Measurements from ENCODE around the gene KIFBP. TPM values are rescaled to one million over a fixed set of nuclear protein-coding genes. Genes with fewer than 3 reads are reported as not detected.

Gene KIFBP
- total and polyA plus RNA-seq, 9 of the 15 experiments (the other 6 are each of a cell fraction or from before 2014, with no cell fraction given) = 5.6 to 23.2 (median 14.8) TPM

GRCh38 chr10:68957284-68957615, 31.4 kb upstream of the KIFBP start (continued):
- TF ChIP-seq MITF (IDR thresholded peaks at IDR 0.05) (no peak), XRCC3 (IDR thresholded peaks at IDR 0.05) (no peak), BRD9 (IDR thresholded peaks at IDR 0.05; ENCODE audit: low read depth, partially characterized antibody) (peak; percentile 85), EP300 (IDR thresholded peaks at IDR 0.05; ENCODE audit: low read length) (0 out of 2 replicates have a peak, but pooled peaks have one; percentile 7), PRMT5 (CRISPR knock-in tag; IDR thresholded peaks at IDR 0.05) (no peak), NONO (IDR thresholded peaks at IDR 0.05; ENCODE audit: low read depth in 2 of 2, low read length in 1 of 2) (0 out of 4 replicates have a peak, but pooled peaks of 1 of the 2 experiments have one; percentile 22), NR4A1 (CRISPR knock-in tag; IDR thresholded peaks at IDR 0.05) (no peak), NR4A1 (tag; IDR thresholded peaks at IDR 0.05) (0 out of 2 replicates have a peak, but pooled peaks have one; percentile 14), RAD51 (IDR thresholded peaks at IDR 0.05; ENCODE audit: borderline replicate concordance, low read depth) (no peak), HDAC3 (IDR thresholded peaks at IDR 0.05; ENCODE audit: borderline replicate concordance, partially characterized antibody) (peak; percentile 25), NFATC3 (IDR thresholded peaks at IDR 0.05) (no peak)

- ChIA-PET CTCF (ENCODE audit: low intra/inter-chr PET ratio) (no interaction called here), POLR2A (interaction anchor here (0.7 to 8.6 kb wide), 10 partner anchors 9 to 153 kb away, joined by 3 to 99 read pairs (median 8); no protein-coding TSS in a partner anchor)
- DNase-seq (ENCODE audit: extremely low read depth in 1 of 4, low spot score in 3 of 4) = peak in 1 of 4 experiments; percentile 36
- ATAC-seq = no peak
- H3K9ac ChIP-seq (ENCODE audit: insufficient read depth in 1 of 2, low read depth in 2 of 2, low read length in 2 of 2) = peak overlapping the region; percentile 85 to 99
- intact Hi-C loops (cut with micrococcal nuclease) = loop anchor here (2.0 kb wide), 1 partner anchor 131 kb away; the partner anchor contains the start of gene SRGN
- FAIRE-seq = no peak
- H4K20me1 ChIP-seq (replicated peaks; ENCODE audit: control insufficient read depth, insufficient read depth, low read length) = peaks cover 28% of the 10 kb centered on the region; the same call in 1 of the 2 replicates
- H3K9me1 ChIP-seq (ENCODE audit: control insufficient read depth, insufficient read depth, low read length) = no peaks in the 10 kb centered on the region
- BruUV-seq (replicated peaks) = no TSS peak
- H3K79me2 ChIP-seq (ENCODE audit: control insufficient read depth, insufficient read depth, low read length) = peaks cover 83% of the 10 kb centered on the region
- no peaks in the 10 kb centered on the region for H3K27me3 ChIP-seq (ENCODE audit: control insufficient read depth in 2 of 2, insufficient read depth in 2 of 2, low read length in 2 of 2)
- H3K27ac ChIP-seq (ENCODE audit: extremely low read depth, low read depth, low read length) = peak overlapping the region; percentile 95
- peak overlapping the region; percentile 97 for H3K4me2 ChIP-seq (ENCODE audit: insufficient read depth, low read length)
- 0 out of 2 replicates have a peak, but pooled peaks have one; percentile 1 for TF ChIP-seq POLR2H (tag; IDR thresholded peaks at IDR 0.05; ENCODE audit: low read depth)
- TF ChIP-seq MAFK (IDR thresholded peaks at IDR 0.05; ENCODE audit: low read length) = no peak
- no peak for TF ChIP-seq ZFX (CRISPR knock-in tag; IDR thresholded peaks at IDR 0.05)
- 0 out of 2 replicates have a peak, but pooled peaks have one; percentile 11 for TF ChIP-seq HMGXB4 (CRISPR knock-in tag; IDR thresholded peaks at IDR 0.05)
- TF ChIP-seq BMI1 (IDR thresholded peaks at IDR 0.05; ENCODE audit: low read length) = no peak
- no peak for TF ChIP-seq PTRF (tag; IDR thresholded peaks at IDR 0.05)
- TF ChIP-seq PTBP1 (IDR thresholded peaks at IDR 0.05; ENCODE audit: low read depth, low read length) = no peak
- TF ChIP-seq BDP1 (IDR thresholded peaks at IDR 0.05; ENCODE audit: insufficient read depth, insufficient read length) = no peak
- no peak for TF ChIP-seq SNRNP70 (optimal IDR thresholded peaks at IDR 0.05; ENCODE audit: low read depth, low read length)
- TF ChIP-seq DNMT1 (IDR thresholded peaks at IDR 0.05) = 0 out of 2 replicates have a peak, but pooled peaks have one; percentile 1
- WGBS (ENCODE audit: insufficient coverage, low coverage, missing lambda C conversion rate) = 0% methylated on average over 3 of the region's 3 CpGs
- in situ Hi-C loops (cut with MboI) = no loop called here
- H3K36me3 ChIP-seq (ENCODE audit: control insufficient read depth, insufficient read depth, low read length) = peaks cover 56% of the 10 kb centered on the region
- peaks cover 22% of the 10 kb centered on the region in 2 experiments; a peak in 4 of 5 replicates for H3K4me1 ChIP-seq (replicated peaks in 1 of 2; ENCODE audit: control insufficient read depth in 2 of 2, insufficient read depth in 2 of 2, low read length in 2 of 2)
- peak overlapping the region; percentile 93 for H3K4me3 ChIP-seq
- H2AFZ ChIP-seq (ENCODE audit: low read depth, low read length) = no peak overlapping the region
- H3K9me3 ChIP-seq (replicated peaks; ENCODE audit: control insufficient read depth, insufficient read depth, low read depth, low read length) = no peaks in the 10 kb centered on the region
These were observed 30.9 kb upstream of the KIFBP start for GRCh38 chr10:68957654-68958053.

Measured in K562 (cell line).